ENCODE measurements around the gene MS4A7.

MS4A7 gene

GRCh38 chr11:60375316-60375715 is 3.0 kb upstream of the MS4A7 start:
- no peak overlapping the region for H3K27ac Mint-ChIP-seq
- H3K4me3 Mint-ChIP-seq: no peak overlapping the region
- H3K9me3 Mint-ChIP-seq: no peaks in the 10 kb centered on the region
- DNase-seq: no peak
- H3K27me3 Mint-ChIP-seq (ENCODE audit: low read depth, poor library complexity): peaks cover 6% of the 10 kb centered on the region
- no peaks in the 10 kb centered on the region for H3K36me3 Mint-ChIP-seq (ENCODE audit: low read depth)
- H3K4me1 Mint-ChIP-seq: peaks cover 5% of the 10 kb centered on the region
- no peak for TF ChIP-seq CTCF (IDR thresholded peaks at IDR 0.05)

GRCh38 chr11:60376601-60377000 is 1.7 kb upstream of the MS4A7 start:
- DNase-seq: no peak
- Mint-ChIP-seq H3K4me3 (no peak overlapping the region), H3K36me3 (ENCODE audit: low read depth) (no peaks in the 10 kb centered on the region), H3K27me3 (ENCODE audit: low read depth, poor library complexity) (peaks cover 6% of the 10 kb centered on the region), H3K9me3 (no peaks in the 10 kb centered on the region), H3K4me1 (peaks cover 5% of the 10 kb centered on the region), H3K27ac (no peak overlapping the region)
- no peak for TF ChIP-seq CTCF (IDR thresholded peaks at IDR 0.05)

GRCh38 chr11:60377401-60378136 is 763 bp upstream of the MS4A7 start:
- Mint-ChIP-seq H3K27ac (no peak overlapping the region), H3K27me3 (ENCODE audit: low read depth, poor library complexity) (peaks cover 8% of the 10 kb centered on the region), H3K36me3 (ENCODE audit: low read depth) (no peaks in the 10 kb centered on the region), H3K9me3 (no peaks in the 10 kb centered on the region), H3K4me3 (no peak overlapping the region), H3K4me1 (peaks cover 5% of the 10 kb centered on the region)
- no peak for DNase-seq
- no peak for TF ChIP-seq CTCF (IDR thresholded peaks at IDR 0.05)

- Mint-ChIP-seq H3K4me1 (no peaks in the 10 kb centered on the region), H3K9me3 (no peaks in the 10 kb centered on the region), H3K4me3 (no peak overlapping the region), H3K27ac (no peak overlapping the region), H3K27me3 (ENCODE audit: low read depth, poor library complexity) (no peaks in the 10 kb centered on the region), H3K36me3 (ENCODE audit: low read depth) (no peaks in the 10 kb centered on the region)
- no peak for DNase-seq
- no peak for TF ChIP-seq CTCF (IDR thresholded peaks at IDR 0.05)
Observed at GRCh38 chr11:60389279-60389910, 11.1 kb downstream of the MS4A7 start.

- DNase-seq: no peak
- TF ChIP-seq CTCF (IDR thresholded peaks at IDR 0.05): no peak
- H3K27me3 Mint-ChIP-seq (ENCODE audit: low read depth, poor library complexity): no peaks in the 10 kb centered on the region
- H3K9me3 Mint-ChIP-seq: no peaks in the 10 kb centered on the region
- H3K4me3 Mint-ChIP-seq: no peak overlapping the region
- H3K27ac Mint-ChIP-seq: no peak overlapping the region
- no peaks in the 10 kb centered on the region for H3K4me1 Mint-ChIP-seq
- H3K36me3 Mint-ChIP-seq (ENCODE audit: low read depth): no peaks in the 10 kb centered on the region
Observed at GRCh38 chr11:60390419-60390818, 12.1 kb downstream of the MS4A7 start.

GRCh38 chr11:60392361-60392760 is 14.0 kb downstream of the MS4A7 start:
- no peaks in the 10 kb centered on the region for H3K27me3 Mint-ChIP-seq (ENCODE audit: low read depth, poor library complexity)

More at GRCh38 chr11:60392361-60392760, 14.0 kb downstream of the MS4A7 start:
- Mint-ChIP-seq H3K9me3 (no peaks in the 10 kb centered on the region), H3K4me1 (no peaks in the 10 kb centered on the region), H3K36me3 (ENCODE audit: low read depth) (no peaks in the 10 kb centered on the region), H3K27ac (no peak overlapping the region), H3K4me3 (no peak overlapping the region)
- DNase-seq: no peak
- no peak for TF ChIP-seq CTCF (IDR thresholded peaks at IDR 0.05)
